KMS-11 (cell line): ENCODE data around the gene C2CD2.

Experiments
- H2AFZ ChIP-seq: fragments of 200-600 bp; sonication (generic); 2 replicates; pipeline ENCODE4 v1.6.1; 2016; ENCODE audit warnings: antibody characterized with exemption, mixed run types, low read depth
- H3K27ac ChIP-seq: fragments of 200-600 bp; sonication (generic); 2 replicates; pipeline ENCODE4 v1.6.1; 2016; ENCODE audit warnings: mild to moderate bottlenecking, mixed run types
- H3K27me3 ChIP-seq: fragments of 200-600 bp; sonication (generic); 2 replicates; pipeline ENCODE4 v1.6.1; 2017; ENCODE audit warnings: mild to moderate bottlenecking, low read depth, mixed run types, moderate library complexity; ENCODE audit not compliant: insufficient read depth
- H3K36me3 ChIP-seq: fragments of 200-600 bp; sonication (generic); 2 replicates; pipeline ENCODE4 v1.6.1; 2017; ENCODE audit warnings: mild to moderate bottlenecking, mixed run types; ENCODE audit not compliant: insufficient read depth
- H3K4me1 ChIP-seq: fragments of 200-600 bp; sonication (generic); 2 replicates; pipeline ENCODE4 v1.6.1; 2016; ENCODE audit warnings: mild to moderate bottlenecking, low read depth, mixed run types; ENCODE audit not compliant: poor library complexity, severe bottlenecking
- H3K4me2 ChIP-seq: fragments of 200-600 bp; sonication (generic); 2 replicates; pipeline ENCODE4 v1.7.0; 2016; ENCODE audit warnings: mild to moderate bottlenecking, mixed run types
- H3K4me3 ChIP-seq: fragments of 200-600 bp; sonication (generic); IDR thresholded peaks from 2 replicates; pipeline ENCODE4 v1.6.1; 2017; ENCODE audit warnings: low read depth, low read length, mixed read lengths; ENCODE audit not compliant: insufficient read depth
- H3K79me2 ChIP-seq: fragments of 200-600 bp; sonication (generic); 2 replicates; pipeline ENCODE4 v1.6.1; 2016; ENCODE audit warnings: low read depth, mixed run types; ENCODE audit not compliant: insufficient read depth
- H3K9ac ChIP-seq: fragments of 200-600 bp; sonication (generic); 2 replicates; pipeline ENCODE4 v1.6.1; 2016; ENCODE audit warnings: mild to moderate bottlenecking, mixed run types
- H4K20me1 ChIP-seq: fragments of 200-600 bp; sonication (generic); 2 replicates; pipeline ENCODE4 v1.6.1; 2016; ENCODE audit warnings: mild to moderate bottlenecking, mixed run types; ENCODE audit not compliant: insufficient read depth
- TF ChIP-seq, protein P1 (sequence below): fragments of 200-600 bp; sonication (generic); conservative IDR thresholded peaks from 2 replicates; pipeline ENCODE4 v1.6.1; 2017; ENCODE audit warnings: low read depth, mild to moderate bottlenecking, antibody characterized with exemption, low read length, moderate library complexity, mixed read lengths

The C2CD2 gene

DNA sequence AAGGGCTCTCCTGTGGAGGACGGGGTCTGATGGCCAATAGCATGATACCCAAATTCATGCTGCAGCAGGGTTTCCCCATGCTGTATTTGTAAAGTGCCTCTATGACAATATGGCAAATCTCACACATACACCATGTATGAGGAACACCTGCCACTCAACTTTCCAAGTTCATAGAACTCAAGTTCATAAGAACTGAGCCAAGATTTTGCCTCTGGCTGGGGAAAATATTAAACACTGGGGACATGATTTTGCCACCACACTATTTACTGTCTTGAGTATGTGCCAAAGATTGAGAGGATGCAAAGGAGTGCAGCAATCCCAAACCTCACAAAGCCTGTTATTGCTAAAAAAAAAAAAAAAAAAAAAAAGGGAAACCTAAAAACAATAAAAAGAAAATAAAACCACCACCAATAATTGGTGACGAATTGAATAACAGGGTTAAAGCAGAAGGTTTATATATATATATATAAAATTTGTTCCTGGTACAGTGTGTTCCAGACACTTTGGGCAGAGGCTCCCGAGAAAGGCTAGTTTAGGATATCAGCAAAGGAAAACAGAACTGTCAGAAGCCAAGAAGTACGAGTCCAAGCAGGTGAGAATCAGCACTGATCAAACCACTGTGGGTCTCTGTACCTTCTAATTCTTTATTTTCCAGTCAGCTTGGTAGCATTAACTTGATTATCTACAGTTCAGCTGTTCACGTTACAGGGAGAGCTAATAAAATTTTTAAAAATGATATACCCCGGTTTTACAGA is 32.0 kb upstream of the C2CD2 start:
- Histone ChIP-seq H3K9ac (no peak overlapping the region), H3K27me3 (no peaks in the 10 kb centered on the region), H3K27ac (no peak overlapping the region), H2AFZ (no peak overlapping the region), H4K20me1 (no peaks in the 10 kb centered on the region), H3K36me3 (no peaks in the 10 kb centered on the region), H3K4me3 (no peak overlapping the region), H3K4me2 (no peak overlapping the region), H3K4me1 (no peaks in the 10 kb centered on the region), H3K79me2 (no peaks in the 10 kb centered on the region)
- TF ChIP-seq, protein P1, sequence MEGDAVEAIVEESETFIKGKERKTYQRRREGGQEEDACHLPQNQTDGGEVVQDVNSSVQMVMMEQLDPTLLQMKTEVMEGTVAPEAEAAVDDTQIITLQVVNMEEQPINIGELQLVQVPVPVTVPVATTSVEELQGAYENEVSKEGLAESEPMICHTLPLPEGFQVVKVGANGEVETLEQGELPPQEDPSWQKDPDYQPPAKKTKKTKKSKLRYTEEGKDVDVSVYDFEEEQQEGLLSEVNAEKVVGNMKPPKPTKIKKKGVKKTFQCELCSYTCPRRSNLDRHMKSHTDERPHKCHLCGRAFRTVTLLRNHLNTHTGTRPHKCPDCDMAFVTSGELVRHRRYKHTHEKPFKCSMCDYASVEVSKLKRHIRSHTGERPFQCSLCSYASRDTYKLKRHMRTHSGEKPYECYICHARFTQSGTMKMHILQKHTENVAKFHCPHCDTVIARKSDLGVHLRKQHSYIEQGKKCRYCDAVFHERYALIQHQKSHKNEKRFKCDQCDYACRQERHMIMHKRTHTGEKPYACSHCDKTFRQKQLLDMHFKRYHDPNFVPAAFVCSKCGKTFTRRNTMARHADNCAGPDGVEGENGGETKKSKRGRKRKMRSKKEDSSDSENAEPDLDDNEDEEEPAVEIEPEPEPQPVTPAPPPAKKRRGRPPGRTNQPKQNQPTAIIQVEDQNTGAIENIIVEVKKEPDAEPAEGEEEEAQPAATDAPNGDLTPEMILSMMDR, result no peak

DNA sequence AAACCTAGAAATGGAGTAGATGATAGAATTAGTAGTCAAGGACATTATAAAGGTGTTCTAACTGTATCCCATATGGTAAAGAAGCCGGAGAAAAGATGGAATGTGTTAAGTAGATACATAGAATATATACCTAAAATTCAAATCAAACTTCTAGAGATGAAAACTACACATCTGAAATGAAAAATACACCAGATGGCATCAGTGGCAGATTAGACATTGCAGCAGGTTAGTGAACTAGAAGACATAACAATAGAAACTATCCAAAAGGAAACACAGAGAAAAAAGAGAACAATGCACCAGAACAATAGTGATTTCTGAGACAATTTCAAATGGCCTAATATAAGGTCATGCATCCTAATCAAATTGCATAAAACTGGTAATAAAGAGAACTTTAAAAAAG is 29.4 kb upstream of the C2CD2 start:
- TF ChIP-seq, protein P1, result no peak
- no peaks in the 10 kb centered on the region for H4K20me1 ChIP-seq
- H3K4me3 ChIP-seq, result no peak overlapping the region
- H3K79me2 ChIP-seq, result no peaks in the 10 kb centered on the region
- no peak overlapping the region for H2AFZ ChIP-seq
- H3K4me2 ChIP-seq, result no peak overlapping the region
- H3K36me3 ChIP-seq, result no peaks in the 10 kb centered on the region
- no peaks in the 10 kb centered on the region for H3K27me3 ChIP-seq
- no peak overlapping the region for H3K27ac ChIP-seq
- no peak overlapping the region for H3K9ac ChIP-seq
- H3K4me1 ChIP-seq, result no peaks in the 10 kb centered on the region

DNA sequence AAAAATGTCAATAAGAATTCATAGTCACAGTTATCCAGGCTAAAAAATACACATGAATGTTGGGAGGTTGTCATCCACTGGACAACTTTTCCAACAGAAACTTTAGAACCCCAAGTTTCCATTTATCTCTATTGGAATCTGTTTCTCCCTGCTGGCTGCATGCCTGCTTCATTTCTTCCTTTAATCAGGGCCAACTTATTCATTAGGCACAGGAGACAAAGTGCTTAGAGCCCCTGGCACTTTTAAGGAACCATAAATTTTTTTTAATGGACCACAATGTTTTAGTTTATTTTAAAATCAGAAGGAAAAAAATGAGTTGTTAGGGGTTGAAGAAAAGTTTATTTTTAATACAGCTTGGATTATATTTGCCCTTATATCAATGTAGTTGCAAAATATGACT is 26.7 kb upstream of the C2CD2 start:
- H3K27ac ChIP-seq, result no peak overlapping the region
- H3K27me3 ChIP-seq, result no peaks in the 10 kb centered on the region
- H3K36me3 ChIP-seq, result no peaks in the 10 kb centered on the region
- H2AFZ ChIP-seq, result no peak overlapping the region
- no peaks in the 10 kb centered on the region for H4K20me1 ChIP-seq
- no peak overlapping the region for H3K4me2 ChIP-seq
- no peaks in the 10 kb centered on the region for H3K79me2 ChIP-seq
- TF ChIP-seq, protein P1, result no peak
- no peak overlapping the region for H3K4me3 ChIP-seq
- H3K4me1 ChIP-seq, result no peaks in the 10 kb centered on the region
- H3K9ac ChIP-seq, result no peak overlapping the region

DNA sequence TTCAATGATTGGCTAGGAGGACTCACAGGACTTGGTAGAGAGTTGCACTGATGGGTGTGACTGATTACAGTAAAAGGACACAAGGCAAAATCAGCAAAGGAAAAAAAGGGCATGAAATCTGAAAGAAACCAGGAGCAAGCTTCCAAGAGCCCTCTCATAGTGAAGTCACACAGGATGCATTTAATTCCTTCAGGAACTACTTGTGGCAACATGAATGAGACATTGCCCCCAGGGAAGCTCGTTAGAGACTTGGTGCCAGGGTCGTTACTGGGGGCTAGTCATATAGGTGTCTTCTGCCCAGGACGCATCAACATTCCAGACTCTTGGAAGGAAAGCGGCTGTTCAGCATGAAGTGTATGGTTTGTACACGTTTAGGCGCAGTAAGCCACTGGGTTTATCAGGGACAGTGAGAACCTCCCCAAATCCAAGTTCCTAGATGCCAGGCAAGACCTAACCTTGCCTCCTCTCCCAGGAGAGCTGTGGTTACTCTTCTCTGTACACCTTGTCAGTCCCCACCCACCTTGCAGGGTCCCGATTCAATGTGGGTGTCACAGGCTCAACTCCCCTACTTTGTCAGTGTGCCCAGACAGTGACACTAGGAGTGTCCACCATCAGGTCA is 26.0 kb upstream of the C2CD2 start:
- Histone ChIP-seq H3K36me3 (no peaks in the 10 kb centered on the region), H2AFZ (no peak overlapping the region), H3K79me2 (no peaks in the 10 kb centered on the region), H3K27ac (no peak overlapping the region), H3K9ac (no peak overlapping the region), H3K27me3 (no peaks in the 10 kb centered on the region), H3K4me1 (no peaks in the 10 kb centered on the region), H3K4me3 (no peak overlapping the region), H4K20me1 (no peaks in the 10 kb centered on the region), H3K4me2 (no peak overlapping the region)
- TF ChIP-seq, protein P1, result no peak
